Cerebellar cortex (tissue), 1 donor: ENCODE results near the gene VRK2.

ENCODE experiments used
- DNase-seq: peaks from one replicate; pipeline ENCODE4 v3.0.0-alpha.2; 2015; ENCODE audit warnings: low spot score

The VRK2 gene

GRCh38 chr2:58046585-58047372 lies at the start of gene VRK2:
Gene VRK2 (plus strand): TSS chr2:58046806. CDS start chr2:58048832, 2,026 bp downstream.
- peak; percentile 74 for DNase-seq

- no peak for DNase-seq
These were observed 40.2 kb upstream of the VRK2 start for GRCh38 chr2:58006256-58006951.

GRCh38 chr2:58006952-58007284 lies 39.7 kb upstream of the VRK2 start:
- no peak for DNase-seq

GRCh38 chr2:58010599-58010998 lies 36.0 kb upstream of the VRK2 start:
- no peak for DNase-seq

GRCh38 chr2:58019229-58019628 lies 27.4 kb upstream of the VRK2 start:
- no peak for DNase-seq

- no peak for DNase-seq
These were observed 21.3 kb upstream of the VRK2 start for GRCh38 chr2:58025150-58025933.

GRCh38 chr2:58027029-58027428 lies 19.6 kb upstream of the VRK2 start:
- DNase-seq: no peak

- DNase-seq: no peak
These were observed 15.8 kb upstream of the VRK2 start for GRCh38 chr2:58030771-58031170.

GRCh38 chr2:58032016-58032763 lies 14.4 kb upstream of the VRK2 start:
- DNase-seq: no peak

- no peak for DNase-seq
These were observed 13.9 kb upstream of the VRK2 start for GRCh38 chr2:58032764-58033080.

- DNase-seq: no peak
These were observed 13.1 kb upstream of the VRK2 start for GRCh38 chr2:58033530-58033929.

GRCh38 chr2:58035352-58035751 lies 11.3 kb upstream of the VRK2 start:
- DNase-seq: no peak

GRCh38 chr2:58039170-58039611 lies 7.4 kb upstream of the VRK2 start:
- no peak for DNase-seq

- DNase-seq: no peak
These were observed 4.1 kb upstream of the VRK2 start for GRCh38 chr2:58042486-58042970.

- DNase-seq: no peak
These were observed 2.5 kb upstream of the VRK2 start for GRCh38 chr2:58044145-58044544.

- DNase-seq: no peak
These were observed 849 bp upstream of the VRK2 start for GRCh38 chr2:58045580-58046334.

- DNase-seq: no peak
These were observed 346 bp upstream of the VRK2 start for GRCh38 chr2:58046335-58046584.

- no peak for DNase-seq
These were observed 848 bp downstream of the VRK2 start for GRCh38 chr2:58047373-58047935.

GRCh38 chr2:58047961-58048360 lies 1.4 kb downstream of the VRK2 start:
- no peak for DNase-seq

GRCh38 chr2:58051445-58051844 lies 4.8 kb downstream of the VRK2 start:
- no peak for DNase-seq

- DNase-seq: no peak
These were observed 6.4 kb downstream of the VRK2 start for GRCh38 chr2:58052978-58053377.
